Esophagus squamous epithelium (tissue), 4 donors: ENCODE data around the gene HYCC2.

Experiments used
- POLR2A ChIP-seq, 4 donors: fragments of 450-650 bp; IDR thresholded peaks; one replicate each; pipeline ENCODE4 v1.6.1; 2017; ENCODE audit warnings: antibody characterized with exemption in 4 of 4, mild to moderate bottlenecking in 4 of 4, moderate library complexity in 3 of 4
- TF ChIP-seq, protein P1 (sequence below), 6 experiments: fragments of 450-650 bp in 4 of 6; fragments of 200-600 bp in 2 of 6; sonication (generic) in 2 of 6; IDR thresholded peaks; one replicate each; pipeline ENCODE4 v1.5.1; 2016 to 2019; ENCODE audit warnings: antibody characterized with exemption in 6 of 6, mild to moderate bottlenecking in 4 of 6, moderate library complexity in 4 of 6

DNA sequence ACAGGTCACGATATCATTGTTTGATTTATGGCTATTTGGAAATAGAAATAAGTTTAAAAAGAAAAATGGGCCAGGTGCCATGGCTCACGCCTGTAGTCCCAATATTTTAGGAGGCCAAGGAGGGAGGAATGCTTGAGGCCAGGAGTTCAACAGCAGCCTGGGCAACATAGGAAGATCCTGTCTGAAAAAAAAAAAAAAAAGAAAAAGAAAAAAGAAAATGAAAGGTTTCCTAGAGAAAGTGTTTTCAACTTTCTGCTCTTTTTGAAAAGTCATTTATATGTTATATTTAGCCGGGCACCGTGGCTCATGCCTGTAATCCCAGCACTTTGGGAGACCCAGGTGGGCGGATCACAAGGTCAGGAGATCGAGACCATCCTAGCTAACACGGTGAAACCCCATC lies 3.5 kb upstream of the HYCC2 start:
- no peak for TF ChIP-seq POLR2A (IDR thresholded peaks at IDR 0.05)
- TF ChIP-seq, protein P1, sequence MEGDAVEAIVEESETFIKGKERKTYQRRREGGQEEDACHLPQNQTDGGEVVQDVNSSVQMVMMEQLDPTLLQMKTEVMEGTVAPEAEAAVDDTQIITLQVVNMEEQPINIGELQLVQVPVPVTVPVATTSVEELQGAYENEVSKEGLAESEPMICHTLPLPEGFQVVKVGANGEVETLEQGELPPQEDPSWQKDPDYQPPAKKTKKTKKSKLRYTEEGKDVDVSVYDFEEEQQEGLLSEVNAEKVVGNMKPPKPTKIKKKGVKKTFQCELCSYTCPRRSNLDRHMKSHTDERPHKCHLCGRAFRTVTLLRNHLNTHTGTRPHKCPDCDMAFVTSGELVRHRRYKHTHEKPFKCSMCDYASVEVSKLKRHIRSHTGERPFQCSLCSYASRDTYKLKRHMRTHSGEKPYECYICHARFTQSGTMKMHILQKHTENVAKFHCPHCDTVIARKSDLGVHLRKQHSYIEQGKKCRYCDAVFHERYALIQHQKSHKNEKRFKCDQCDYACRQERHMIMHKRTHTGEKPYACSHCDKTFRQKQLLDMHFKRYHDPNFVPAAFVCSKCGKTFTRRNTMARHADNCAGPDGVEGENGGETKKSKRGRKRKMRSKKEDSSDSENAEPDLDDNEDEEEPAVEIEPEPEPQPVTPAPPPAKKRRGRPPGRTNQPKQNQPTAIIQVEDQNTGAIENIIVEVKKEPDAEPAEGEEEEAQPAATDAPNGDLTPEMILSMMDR (IDR thresholded peaks at IDR 0.05): no peak
